KMS-11 (cell line): Measurements from ENCODE around the gene ARHGEF3.

Experiments used
- H2AFZ ChIP-seq: fragments of 200-600 bp; sonication (generic); 2 replicates; pipeline ENCODE4 v1.6.1; 2016; ENCODE audit warnings: antibody characterized with exemption, mixed run types, low read depth
- H3K27ac ChIP-seq: fragments of 200-600 bp; sonication (generic); 2 replicates; pipeline ENCODE4 v1.6.1; 2016; ENCODE audit warnings: mild to moderate bottlenecking, mixed run types
- H3K27me3 ChIP-seq: fragments of 200-600 bp; sonication (generic); 2 replicates; pipeline ENCODE4 v1.6.1; 2017; ENCODE audit warnings: mild to moderate bottlenecking, low read depth, mixed run types, moderate library complexity; ENCODE audit not compliant: insufficient read depth
- H3K36me3 ChIP-seq: fragments of 200-600 bp; sonication (generic); 2 replicates; pipeline ENCODE4 v1.6.1; 2017; ENCODE audit warnings: mild to moderate bottlenecking, mixed run types; ENCODE audit not compliant: insufficient read depth
- H3K4me1 ChIP-seq: fragments of 200-600 bp; sonication (generic); 2 replicates; pipeline ENCODE4 v1.6.1; 2016; ENCODE audit warnings: mild to moderate bottlenecking, low read depth, mixed run types; ENCODE audit not compliant: poor library complexity, severe bottlenecking
- H3K4me2 ChIP-seq: fragments of 200-600 bp; sonication (generic); 2 replicates; pipeline ENCODE4 v1.7.0; 2016; ENCODE audit warnings: mild to moderate bottlenecking, mixed run types
- H3K4me3 ChIP-seq: fragments of 200-600 bp; sonication (generic); IDR thresholded peaks from 2 replicates; pipeline ENCODE4 v1.6.1; 2017; ENCODE audit warnings: low read depth, low read length, mixed read lengths; ENCODE audit not compliant: insufficient read depth
- H3K79me2 ChIP-seq: fragments of 200-600 bp; sonication (generic); 2 replicates; pipeline ENCODE4 v1.6.1; 2016; ENCODE audit warnings: low read depth, mixed run types; ENCODE audit not compliant: insufficient read depth
- H3K9ac ChIP-seq: fragments of 200-600 bp; sonication (generic); 2 replicates; pipeline ENCODE4 v1.6.1; 2016; ENCODE audit warnings: mild to moderate bottlenecking, mixed run types
- H4K20me1 ChIP-seq: fragments of 200-600 bp; sonication (generic); 2 replicates; pipeline ENCODE4 v1.6.1; 2016; ENCODE audit warnings: mild to moderate bottlenecking, mixed run types; ENCODE audit not compliant: insufficient read depth
- TF ChIP-seq, protein P1 (sequence below): fragments of 200-600 bp; sonication (generic); conservative IDR thresholded peaks from 2 replicates; pipeline ENCODE4 v1.6.1; 2017; ENCODE audit warnings: low read depth, mild to moderate bottlenecking, antibody characterized with exemption, low read length, moderate library complexity, mixed read lengths

The ARHGEF3 gene

GRCh38 chr3:56775838-56776555 lies 25.8 kb downstream of the ARHGEF3 start:
- TF ChIP-seq, protein P1, sequence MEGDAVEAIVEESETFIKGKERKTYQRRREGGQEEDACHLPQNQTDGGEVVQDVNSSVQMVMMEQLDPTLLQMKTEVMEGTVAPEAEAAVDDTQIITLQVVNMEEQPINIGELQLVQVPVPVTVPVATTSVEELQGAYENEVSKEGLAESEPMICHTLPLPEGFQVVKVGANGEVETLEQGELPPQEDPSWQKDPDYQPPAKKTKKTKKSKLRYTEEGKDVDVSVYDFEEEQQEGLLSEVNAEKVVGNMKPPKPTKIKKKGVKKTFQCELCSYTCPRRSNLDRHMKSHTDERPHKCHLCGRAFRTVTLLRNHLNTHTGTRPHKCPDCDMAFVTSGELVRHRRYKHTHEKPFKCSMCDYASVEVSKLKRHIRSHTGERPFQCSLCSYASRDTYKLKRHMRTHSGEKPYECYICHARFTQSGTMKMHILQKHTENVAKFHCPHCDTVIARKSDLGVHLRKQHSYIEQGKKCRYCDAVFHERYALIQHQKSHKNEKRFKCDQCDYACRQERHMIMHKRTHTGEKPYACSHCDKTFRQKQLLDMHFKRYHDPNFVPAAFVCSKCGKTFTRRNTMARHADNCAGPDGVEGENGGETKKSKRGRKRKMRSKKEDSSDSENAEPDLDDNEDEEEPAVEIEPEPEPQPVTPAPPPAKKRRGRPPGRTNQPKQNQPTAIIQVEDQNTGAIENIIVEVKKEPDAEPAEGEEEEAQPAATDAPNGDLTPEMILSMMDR = no peak
- H3K79me2 ChIP-seq = peaks cover 24% of the 10 kb centered on the region; the same call in 1 of the 2 replicates
- H2AFZ ChIP-seq = no peak overlapping the region
- H3K9ac ChIP-seq = no peak overlapping the region
- H3K36me3 ChIP-seq = no peaks in the 10 kb centered on the region
- H3K27ac ChIP-seq = peak overlapping the region; percentile 86; the same call in 1 of the 2 replicates
- no peaks in the 10 kb centered on the region for H3K27me3 ChIP-seq
- peaks cover 98% of the 10 kb centered on the region for H3K4me1 ChIP-seq
- no peaks in the 10 kb centered on the region for H4K20me1 ChIP-seq
- peak overlapping the region; percentile 19; the same call in 1 of the 2 replicates for H3K4me2 ChIP-seq
- no peak overlapping the region for H3K4me3 ChIP-seq

- Histone ChIP-seq H3K36me3 (no peaks in the 10 kb centered on the region), H3K27ac (peak overlapping the region; percentile 86)
- TF ChIP-seq, protein P1 = no peak
These were observed 26.3 kb downstream of the ARHGEF3 start for GRCh38 chr3:56775445-56775837.

GRCh38 chr3:56773986-56774385 lies 27.8 kb downstream of the ARHGEF3 start:
- Histone ChIP-seq H3K36me3 (no peaks in the 10 kb centered on the region), H3K4me3 (peak overlapping the region; percentile 44), H3K27ac (peak overlapping the region; percentile 86), H3K9ac (peak overlapping the region; percentile 10; the same call in 1 of the 2 replicates), H3K27me3 (no peaks in the 10 kb centered on the region), H3K4me2 (peak overlapping the region; percentile 83), H4K20me1 (no peaks in the 10 kb centered on the region), H3K79me2 (peaks cover 17% of the 10 kb centered on the region; the same call in 1 of the 2 replicates), H2AFZ (no peak overlapping the region), H3K4me1 (peaks cover 94% of the 10 kb centered on the region)
- TF ChIP-seq, protein P1 = no peak

More at GRCh38 chr3:56775445-56775837, 26.3 kb downstream of the ARHGEF3 start:
- H2AFZ ChIP-seq = no peak overlapping the region
- no peak overlapping the region for H3K9ac ChIP-seq
- H3K4me3 ChIP-seq = no peak overlapping the region
- H3K79me2 ChIP-seq = peaks cover 18% of the 10 kb centered on the region; the same call in 1 of the 2 replicates
- no peaks in the 10 kb centered on the region for H3K27me3 ChIP-seq
- H3K4me2 ChIP-seq = peak overlapping the region; percentile 83
- H4K20me1 ChIP-seq = no peaks in the 10 kb centered on the region
- H3K4me1 ChIP-seq = peaks cover 98% of the 10 kb centered on the region

GRCh38 chr3:56772952-56773938 lies 28.5 kb downstream of the ARHGEF3 start:
- Histone ChIP-seq H3K27ac (peak overlapping the region; percentile 86), H3K4me3 (peak overlapping the region; percentile 44), H3K4me1 (peaks cover 90% of the 10 kb centered on the region), H3K27me3 (no peaks in the 10 kb centered on the region), H3K79me2 (peaks cover 11% of the 10 kb centered on the region; the same call in 1 of the 2 replicates), H3K36me3 (no peaks in the 10 kb centered on the region), H3K9ac (peak overlapping the region; percentile 10; the same call in 1 of the 2 replicates), H4K20me1 (no peaks in the 10 kb centered on the region), H3K4me2 (peak overlapping the region; percentile 83), H2AFZ (no peak overlapping the region)
- TF ChIP-seq, protein P1 = no peak
